GM19468 (cell line): ENCODE data around the gene RALGDS.
"Not testable (repeated sequence)": the region's sequence is repeated elsewhere in the genome, so short reads cannot be mapped to it uniquely, and the experiment has no call there.

Source experiments
- ATAC-seq: cut with Tn5 transposase; IDR thresholded peaks from one replicate; pipeline ENCODE4 v1.9.1; 2021; ENCODE audit warnings: mild to moderate bottlenecking, moderate library complexity, moderate number of reproducible peaks; ENCODE audit not compliant: unreplicated experiment; ENCODE audit errors: extremely low read depth

The RALGDS gene

GRCh38 chr9:133073086-133074014 lies 47.7 kb downstream of the RALGDS start:
- ATAC-seq: no peak

DNA sequence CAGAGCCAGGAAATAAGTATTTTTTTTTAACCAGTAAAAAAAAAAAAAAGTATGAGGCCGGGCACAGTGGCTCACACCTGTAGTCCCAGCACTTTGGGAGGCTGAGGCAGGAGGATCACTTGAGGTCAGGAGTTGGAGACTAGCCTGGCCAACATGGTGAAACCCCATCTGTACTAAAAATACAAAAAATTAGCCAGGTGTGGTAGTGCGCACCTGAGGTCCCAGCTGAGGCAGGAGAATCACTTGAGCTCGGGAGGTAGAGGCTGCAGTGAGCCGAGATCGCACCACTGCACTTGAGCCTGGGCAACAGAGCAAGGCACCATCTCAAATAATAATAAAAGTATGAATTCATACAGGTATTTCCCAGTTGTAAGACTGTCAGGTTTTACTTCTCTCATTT lies 48.8 kb downstream of the RALGDS start:
- ATAC-seq: not testable (repeated sequence)

DNA sequence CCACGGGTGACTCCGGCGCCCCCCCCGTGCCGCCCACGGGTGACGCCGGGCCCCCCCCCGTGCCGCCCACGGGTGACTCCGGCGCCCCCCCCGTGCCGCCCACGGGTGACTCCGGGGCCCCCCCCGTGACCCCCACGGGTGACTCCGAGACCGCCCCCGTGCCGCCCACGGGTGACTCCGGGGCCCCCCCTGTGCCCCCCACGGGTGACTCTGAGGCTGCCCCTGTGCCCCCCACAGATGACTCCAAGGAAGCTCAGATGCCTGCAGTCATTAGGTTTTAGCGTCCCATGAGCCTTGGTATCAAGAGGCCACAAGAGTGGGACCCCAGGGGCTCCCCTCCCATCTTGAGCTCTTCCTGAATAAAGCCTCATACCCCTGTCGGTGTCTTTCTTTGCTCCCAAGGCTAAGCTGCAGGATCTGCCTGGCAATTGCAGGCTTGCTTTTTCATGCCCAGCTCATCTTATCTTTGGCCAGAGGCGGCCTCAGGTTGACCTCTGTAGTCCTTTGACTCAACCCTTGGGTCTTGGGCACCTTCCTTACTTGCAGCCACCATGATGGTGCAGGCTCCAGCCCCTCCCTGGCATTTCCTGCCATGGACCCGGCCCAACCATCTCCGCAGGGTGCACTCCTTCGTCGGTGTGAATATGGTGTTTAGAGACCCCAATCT lies 49.4 kb downstream of the RALGDS start:
- no peak for ATAC-seq

DNA sequence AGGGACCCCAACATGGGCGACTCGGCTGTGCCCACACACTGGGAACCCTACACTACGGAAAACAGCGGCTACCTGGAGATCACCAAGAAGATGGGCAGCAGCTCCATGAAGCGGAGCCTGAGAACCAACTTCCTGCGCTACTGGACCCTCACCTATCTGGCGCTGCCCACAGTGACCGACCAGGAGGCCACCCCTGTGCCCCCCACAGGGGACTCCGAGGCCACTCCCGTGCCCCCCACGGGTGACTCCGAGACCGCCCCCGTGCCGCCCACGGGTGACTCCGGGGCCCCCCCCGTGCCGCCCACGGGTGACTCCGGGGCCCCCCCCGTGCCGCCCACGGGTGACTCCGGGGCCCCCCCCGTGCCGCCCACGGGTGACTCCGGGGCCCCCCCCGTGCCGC lies 50.1 kb downstream of the RALGDS start:
- not testable (repeated sequence) for ATAC-seq

DNA sequence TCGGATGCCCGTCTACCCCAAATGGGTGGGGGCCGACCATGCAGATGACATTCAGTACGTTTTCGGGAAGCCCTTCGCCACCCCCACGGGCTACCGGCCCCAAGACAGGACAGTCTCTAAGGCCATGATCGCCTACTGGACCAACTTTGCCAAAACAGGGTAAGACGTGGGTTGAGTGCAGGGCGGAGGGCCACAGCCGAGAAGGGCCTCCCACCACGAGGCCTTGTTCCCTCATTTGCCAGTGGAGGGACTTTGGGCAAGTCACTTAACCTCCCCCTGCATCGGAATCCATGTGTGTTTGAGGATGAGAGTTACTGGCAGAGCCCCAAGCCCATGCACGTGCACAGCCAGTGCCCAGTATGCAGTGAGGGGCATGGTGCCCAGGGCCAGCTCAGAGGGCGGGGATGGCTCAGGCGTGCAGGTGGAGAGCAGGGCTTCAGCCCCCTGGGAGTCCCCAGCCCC lies 50.5 kb downstream of the RALGDS start:
- ATAC-seq: not testable (repeated sequence)

- ATAC-seq: not testable (repeated sequence)
These were observed 52.6 kb downstream of the RALGDS start for GRCh38 chr9:133068431-133068830.

DNA sequence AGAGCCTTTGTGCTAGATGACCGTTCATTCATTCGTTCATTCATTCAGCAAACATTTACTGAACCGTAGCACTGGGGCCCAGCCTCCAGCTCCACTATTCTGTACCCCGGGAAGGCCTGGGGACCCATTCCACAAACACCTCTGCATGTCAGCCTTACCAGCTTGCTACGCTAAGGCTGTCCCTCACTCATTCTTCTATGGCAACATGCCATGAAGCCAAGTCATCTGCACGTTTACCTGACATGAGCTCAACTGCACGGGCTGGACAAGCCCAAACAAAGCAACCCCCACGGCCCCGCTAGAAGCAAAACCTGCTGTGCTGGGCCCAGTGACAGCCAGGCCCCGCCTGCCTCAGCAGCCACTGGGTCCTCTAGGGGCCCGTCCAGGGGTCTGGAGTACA lies 53.2 kb downstream of the RALGDS start:
- no peak for ATAC-seq

DNA sequence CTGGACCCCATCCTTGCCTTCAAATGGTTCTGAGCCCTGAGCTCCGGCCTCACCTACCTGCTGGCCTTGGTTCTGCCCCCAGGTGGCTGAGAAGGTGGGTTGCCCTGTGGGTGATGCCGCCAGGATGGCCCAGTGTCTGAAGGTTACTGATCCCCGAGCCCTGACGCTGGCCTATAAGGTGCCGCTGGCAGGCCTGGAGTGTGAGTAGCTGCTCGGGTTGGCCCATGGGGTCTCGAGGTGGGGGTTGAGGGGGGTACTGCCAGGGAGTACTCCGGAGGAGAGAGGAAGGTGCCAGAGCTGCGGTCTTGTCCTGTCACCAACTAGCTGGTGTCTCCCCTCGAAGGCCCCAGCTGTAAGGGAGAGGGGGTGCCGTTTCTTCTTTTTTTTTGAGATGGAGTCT lies 54.0 kb downstream of the RALGDS start:
- no peak for ATAC-seq

DNA sequence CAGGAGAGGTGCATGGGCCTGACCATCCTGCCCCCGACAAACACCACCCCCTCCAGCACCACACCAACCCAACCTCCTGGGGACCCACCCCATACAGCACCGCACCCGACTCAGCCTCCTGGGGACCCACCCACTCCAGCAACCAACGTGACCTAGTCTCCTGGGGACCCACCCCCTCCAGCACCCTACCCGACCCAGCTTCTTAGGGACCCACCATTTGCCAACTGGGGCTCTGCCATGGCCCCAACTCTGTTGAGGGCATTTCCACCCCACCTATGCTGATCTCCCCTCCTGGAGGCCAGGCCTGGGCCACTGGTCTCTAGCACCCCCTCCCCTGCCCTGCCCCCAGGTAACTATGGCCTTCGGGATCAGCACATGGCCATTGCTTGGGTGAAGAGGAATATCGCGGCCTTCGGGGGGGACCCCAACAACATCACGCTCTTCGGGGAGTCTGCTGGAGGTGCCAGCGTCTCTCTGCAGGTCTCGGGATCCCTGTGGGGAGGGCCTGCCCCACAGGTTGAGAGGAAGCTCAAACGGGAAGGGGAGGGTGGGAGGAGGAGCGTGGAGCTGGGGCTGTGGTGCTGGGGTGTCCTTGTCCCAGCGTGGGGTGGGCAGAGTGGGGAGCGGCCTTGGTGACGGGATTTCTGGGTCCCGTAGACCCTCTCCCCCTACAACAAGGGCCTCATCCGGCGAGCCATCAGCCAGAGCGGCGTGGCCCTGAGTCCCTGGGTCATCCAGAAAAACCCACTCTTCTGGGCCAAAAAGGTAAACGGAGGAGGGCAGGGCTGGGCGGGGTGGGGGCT lies 54.7 kb downstream of the RALGDS start:
- no peak for ATAC-seq

- no peak for ATAC-seq
These were observed 56.0 kb downstream of the RALGDS start for GRCh38 chr9:133065070-133065388.

- ATAC-seq: no peak
These were observed 56.6 kb downstream of the RALGDS start for GRCh38 chr9:133064241-133065069.

GRCh38 chr9:133063500-133064231 lies 57.4 kb downstream of the RALGDS start:
- ATAC-seq: no peak

- no peak for ATAC-seq
These were observed 57.9 kb downstream of the RALGDS start for GRCh38 chr9:133063159-133063499.

- ATAC-seq: not testable (repeated sequence)
These were observed 58.5 kb downstream of the RALGDS start for GRCh38 chr9:133062569-133062968.

GRCh38 chr9:133061764-133062145 lies 59.3 kb downstream of the RALGDS start, which contains the start of gene CEL:
CEL (plus strand) TSS chr9:133061981; CDS start chr9:133062003, 22 bp downstream.
- not testable (repeated sequence) for ATAC-seq

DNA sequence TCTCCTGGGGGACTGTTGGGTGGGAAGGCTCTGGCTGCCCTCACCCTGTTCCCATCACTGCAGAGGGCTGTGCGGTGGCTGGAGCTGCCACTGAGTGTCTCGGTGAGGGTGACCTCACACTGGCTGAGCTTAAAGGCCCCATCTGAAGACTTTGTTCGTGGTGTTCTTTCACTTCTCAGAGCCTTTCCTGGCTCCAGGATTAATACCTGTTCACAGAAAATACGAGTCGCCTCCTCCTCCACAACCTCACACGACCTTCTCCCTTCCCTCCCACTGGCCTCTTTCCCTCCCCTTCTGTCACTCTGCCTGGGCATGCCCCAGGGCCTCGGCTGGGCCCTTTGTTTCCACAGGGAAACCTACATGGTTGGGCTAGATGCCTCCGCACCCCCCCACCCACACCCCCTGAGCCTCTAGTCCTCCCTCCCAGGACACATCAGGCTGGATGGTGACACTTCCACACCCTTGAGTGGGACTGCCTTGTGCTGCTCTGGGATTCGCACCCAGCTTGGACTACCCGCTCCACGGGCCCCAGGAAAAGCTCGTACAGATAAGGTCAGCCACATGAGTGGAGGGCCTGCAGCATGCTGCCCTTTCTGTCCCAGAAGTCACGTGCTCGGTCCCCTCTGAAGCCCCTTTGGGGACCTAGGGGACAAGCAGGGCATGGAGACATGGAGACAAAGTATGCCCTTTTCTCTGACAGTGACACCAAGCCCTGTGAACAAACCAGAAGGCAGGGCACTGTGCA lies 59.8 kb downstream of the RALGDS start:
- ATAC-seq: not testable (repeated sequence)

DNA sequence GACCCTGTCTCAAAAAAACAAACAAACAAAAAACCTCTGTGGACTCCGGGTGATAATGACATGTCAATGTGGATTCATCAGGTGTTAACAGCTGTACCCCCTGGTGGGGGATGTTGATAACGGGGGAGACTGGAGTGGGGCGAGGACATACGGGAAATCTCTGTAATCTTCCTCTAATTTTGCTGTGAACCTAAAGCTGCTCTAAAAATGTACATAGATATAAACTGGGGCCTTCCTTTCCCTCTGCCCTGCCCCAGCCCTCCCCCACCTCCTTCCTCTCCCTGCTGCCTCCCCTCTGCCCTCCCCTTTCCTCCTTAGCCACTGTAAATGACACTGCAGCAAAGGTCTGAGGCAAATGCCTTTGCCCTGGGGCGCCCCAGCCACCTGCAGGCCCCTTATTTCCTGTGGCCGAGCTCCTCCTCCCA lies 60.6 kb downstream of the RALGDS start:
- ATAC-seq: no peak

GRCh38 chr9:133059623-133060022 lies 61.4 kb downstream of the RALGDS start:
- no peak for ATAC-seq
